ENCODE data around the gene NANOS3.
"Not testable (repeated sequence)": the region's sequence is repeated elsewhere in the genome, so short reads cannot be mapped to it uniquely, and the experiment has no call there.

NANOS3 gene

DNA sequence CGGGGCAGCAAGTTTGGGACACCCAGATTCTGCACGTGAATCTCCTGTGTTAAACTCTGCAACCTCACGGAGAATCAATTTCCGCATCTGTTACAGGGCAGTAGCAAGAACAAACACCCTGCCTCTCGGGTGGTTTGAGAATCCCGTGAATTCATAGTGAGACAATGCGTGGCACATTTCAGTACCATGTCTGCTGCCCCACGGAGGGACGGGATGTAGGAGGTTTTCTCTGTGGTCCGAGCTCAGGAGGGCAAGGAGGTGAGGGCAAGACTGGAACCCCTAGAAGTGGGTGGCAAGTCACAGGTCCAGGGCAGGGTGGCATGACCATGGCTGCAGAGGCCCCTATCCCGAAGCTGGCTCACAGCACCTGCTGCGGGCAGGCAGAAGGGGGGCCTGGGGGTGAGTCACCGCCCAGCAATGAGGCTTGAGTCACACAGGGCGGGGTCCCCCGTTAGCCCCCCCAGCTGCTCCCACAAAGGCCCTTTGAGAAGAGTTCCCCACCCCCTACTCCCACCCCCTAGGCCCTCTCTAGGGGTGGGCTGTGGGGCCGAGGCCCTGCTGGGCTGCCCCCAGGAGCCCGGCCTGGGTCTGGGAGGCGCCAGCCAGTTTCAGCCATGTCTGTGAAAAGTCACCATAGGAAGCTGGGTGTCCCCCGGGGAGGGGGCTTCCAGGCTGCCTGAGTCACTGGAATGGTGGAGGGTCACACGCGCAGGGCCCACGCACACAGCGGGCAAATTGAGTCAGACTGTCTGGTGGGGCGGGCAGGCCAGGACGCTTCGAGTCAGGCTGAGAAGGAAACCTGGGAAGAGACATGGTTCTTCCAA, 25.8 kb upstream of the NANOS3 start:
- Mint-ChIP-seq H3K4me1 (ENCODE audit: low read depth) (peaks cover 34% of the 10 kb centered on the region), H3K27me3 (no peaks in the 10 kb centered on the region), H3K9me3 (no peaks in the 10 kb centered on the region), H3K36me3 (ENCODE audit: low read depth) (no peaks in the 10 kb centered on the region), H3K4me3 (peak overlapping the region; percentile 74), H3K27ac (peak overlapping the region; percentile 93)
- DNase-seq, result peak; percentile 77

DNA sequence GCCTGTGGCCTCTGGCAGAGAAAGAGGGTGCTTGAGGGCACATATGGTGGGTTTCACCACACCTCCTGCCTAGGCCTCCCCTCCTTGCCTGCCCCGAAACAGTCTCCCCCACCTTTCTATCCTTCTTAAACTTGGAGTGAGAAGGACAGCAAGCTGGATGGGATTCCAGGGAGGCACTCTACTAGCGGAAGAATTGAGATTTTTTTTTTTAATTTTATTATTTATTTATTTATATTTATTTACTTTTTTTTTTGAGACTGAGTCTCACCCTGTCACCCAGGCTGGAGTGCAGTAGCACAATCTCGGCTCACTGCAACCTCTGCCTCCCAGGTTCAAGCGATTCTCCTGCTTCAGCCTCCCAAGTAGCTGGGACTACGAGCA, 25.2 kb upstream of the NANOS3 start:
- H3K9me3 Mint-ChIP-seq; H3K27me3 Mint-ChIP-seq; H3K4me3 Mint-ChIP-seq; H3K36me3 Mint-ChIP-seq (ENCODE audit: low read depth); DNase-seq: not testable (repeated sequence)
- Mint-ChIP-seq H3K4me1 (ENCODE audit: low read depth) (peaks cover 28% of the 10 kb centered on the region), H3K27ac (peak overlapping the region; percentile 93)

DNA sequence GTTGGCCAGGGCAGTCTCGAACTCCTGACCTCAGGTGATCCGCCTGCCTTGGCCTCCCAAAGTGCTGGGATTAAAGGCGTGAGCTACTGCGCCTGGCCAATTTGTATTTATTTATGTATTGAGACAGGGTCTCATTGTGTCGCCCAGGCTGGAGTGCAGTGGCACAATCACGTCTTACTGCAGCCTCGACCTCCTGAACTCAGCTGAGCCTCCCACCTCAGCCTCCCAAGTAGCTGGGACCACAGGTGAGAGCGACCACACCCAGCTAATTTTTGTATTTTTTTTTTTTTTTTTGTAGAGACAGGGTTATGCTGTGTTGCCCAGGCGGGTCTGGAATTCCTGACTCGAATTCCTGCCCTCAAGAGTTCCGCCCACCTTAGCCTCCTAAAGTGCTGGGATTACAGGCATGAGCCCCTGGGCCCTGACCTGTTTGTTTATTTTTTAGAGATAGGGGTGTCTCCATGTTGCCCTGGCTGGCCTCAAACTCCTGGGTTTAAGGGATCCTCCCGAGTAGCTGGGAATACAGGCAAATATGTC, 24.7 kb upstream of the NANOS3 start:
- DNase-seq; H3K4me3 Mint-ChIP-seq; H3K36me3 Mint-ChIP-seq (ENCODE audit: low read depth); H3K27ac Mint-ChIP-seq; H3K9me3 Mint-ChIP-seq; H3K27me3 Mint-ChIP-seq: not testable (repeated sequence)
- peaks cover 26% of the 10 kb centered on the region for H3K4me1 Mint-ChIP-seq (ENCODE audit: low read depth)

DNA sequence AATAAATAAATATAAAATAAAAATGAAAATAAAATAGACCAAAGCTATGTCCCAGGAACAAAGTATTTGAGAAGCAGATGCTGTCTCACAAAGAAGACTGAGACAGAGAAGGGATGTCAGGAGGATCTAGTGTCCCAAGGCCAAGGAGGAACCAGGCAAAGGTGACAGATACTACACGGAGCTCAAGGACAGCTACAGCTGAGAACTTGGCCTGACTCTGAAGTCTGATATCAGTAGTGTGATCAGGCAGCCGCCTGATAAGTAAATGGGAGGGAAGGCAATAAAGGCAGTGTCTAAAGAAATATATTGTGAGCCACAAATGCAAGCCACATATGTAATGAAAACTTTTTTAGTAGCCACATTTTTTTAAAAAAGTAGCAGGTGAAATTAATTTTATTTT, 20.4 kb upstream of the NANOS3 start:
- H3K27me3 Mint-ChIP-seq, result no peaks in the 10 kb centered on the region
- H3K36me3 Mint-ChIP-seq (ENCODE audit: low read depth), result no peaks in the 10 kb centered on the region
- H3K27ac Mint-ChIP-seq, result no peak overlapping the region
- no peak for DNase-seq
- peaks cover 20% of the 10 kb centered on the region for H3K4me1 Mint-ChIP-seq (ENCODE audit: low read depth)
- no peak overlapping the region for H3K4me3 Mint-ChIP-seq
- no peaks in the 10 kb centered on the region for H3K9me3 Mint-ChIP-seq

DNA sequence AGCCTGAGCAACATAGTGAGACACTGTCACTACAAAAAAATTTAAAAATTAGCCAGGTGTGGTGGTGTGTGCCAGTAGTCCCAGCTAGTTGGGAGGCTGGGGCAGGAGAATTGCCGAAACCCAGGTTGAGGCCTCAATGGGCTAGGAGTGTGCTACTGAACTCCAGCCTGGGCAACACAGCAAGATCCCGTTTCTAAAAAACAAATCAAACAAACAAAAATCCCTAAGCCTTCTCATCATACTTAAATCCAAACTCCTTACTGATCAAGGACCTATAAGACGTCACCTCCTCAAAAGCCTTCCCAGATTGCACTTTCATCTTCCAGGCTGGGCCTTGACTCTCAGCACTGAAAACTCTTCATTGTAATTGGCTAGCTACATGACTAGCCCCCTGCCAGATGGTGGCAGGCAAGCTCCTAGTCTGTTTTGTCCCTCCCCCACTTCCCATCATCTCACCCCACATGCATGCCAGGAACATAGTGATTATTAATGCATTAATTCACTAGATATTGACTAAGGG, 17.5 kb upstream of the NANOS3 start:
- Mint-ChIP-seq H3K4me3 (no peak overlapping the region), H3K4me1 (ENCODE audit: low read depth) (peaks cover 37% of the 10 kb centered on the region), H3K9me3 (no peaks in the 10 kb centered on the region), H3K27me3 (peaks cover 10% of the 10 kb centered on the region), H3K36me3 (ENCODE audit: low read depth) (no peaks in the 10 kb centered on the region), H3K27ac (no peak overlapping the region)
- DNase-seq, result no peak

DNA sequence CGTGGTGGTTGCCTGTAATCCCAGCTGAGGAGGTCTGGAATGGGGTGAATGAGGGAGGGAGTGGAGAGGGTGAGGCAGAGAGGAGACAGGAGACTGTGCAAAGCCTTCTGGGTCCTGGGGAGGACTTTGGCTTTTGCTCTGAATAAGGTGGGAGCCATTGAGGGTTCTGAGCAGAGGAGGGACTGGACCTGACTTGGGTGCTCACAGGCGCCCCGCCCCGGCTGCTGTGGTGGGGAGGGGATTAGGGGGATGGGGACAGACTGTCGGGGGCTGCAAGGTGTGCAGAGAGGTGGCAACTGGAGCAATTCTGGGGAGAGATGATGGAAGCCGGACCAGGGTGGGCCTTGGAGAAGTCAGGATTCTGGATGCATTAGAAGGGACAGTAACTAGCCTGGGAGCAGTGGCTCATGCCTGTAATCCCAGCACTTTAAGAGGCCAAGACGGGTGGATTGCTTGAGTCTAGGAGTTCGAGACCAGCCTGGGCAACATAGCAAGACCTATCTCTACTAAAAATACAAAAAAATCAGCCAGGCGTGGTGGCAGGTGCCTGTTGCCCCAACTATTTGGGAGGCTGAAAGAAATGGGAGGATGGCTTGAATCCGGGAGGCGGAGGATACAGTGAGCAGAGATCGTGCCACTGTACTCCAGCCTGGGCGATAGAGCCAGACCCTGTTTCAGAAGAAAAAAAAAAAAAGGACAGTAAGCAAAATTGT, 16.1 kb upstream of the NANOS3 start:
- peaks cover 14% of the 10 kb centered on the region for H3K27me3 Mint-ChIP-seq

DNA sequence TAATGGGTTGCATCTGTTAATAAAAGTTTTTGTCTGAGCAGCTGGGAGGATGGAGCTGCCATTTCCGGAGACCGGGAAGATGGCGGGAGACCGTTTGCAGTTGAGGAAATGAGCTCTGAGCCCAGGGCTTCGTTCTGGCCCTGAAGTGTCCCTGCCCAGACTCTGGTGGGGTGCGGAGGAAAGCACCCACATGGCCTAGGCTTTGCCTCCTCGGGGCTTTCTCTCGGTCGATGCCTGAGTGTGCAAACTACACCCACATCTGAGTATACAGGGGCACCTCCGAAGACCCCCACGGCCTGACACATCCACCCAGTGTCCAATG, 15.6 kb upstream of the NANOS3 start:
- H3K27me3 Mint-ChIP-seq, result peaks cover 18% of the 10 kb centered on the region
- H3K36me3 Mint-ChIP-seq (ENCODE audit: low read depth), result no peaks in the 10 kb centered on the region
- H3K4me3 Mint-ChIP-seq, result peak overlapping the region; percentile 87
- H3K4me1 Mint-ChIP-seq (ENCODE audit: low read depth), result peaks cover 45% of the 10 kb centered on the region
- peak overlapping the region; percentile 95 for H3K27ac Mint-ChIP-seq
- DNase-seq, result no peak
- no peaks in the 10 kb centered on the region for H3K9me3 Mint-ChIP-seq

More for the DNA sequence above, 16.1 kb upstream of the NANOS3 start:
- Mint-ChIP-seq H3K36me3 (ENCODE audit: low read depth) (no peaks in the 10 kb centered on the region), H3K27ac (peak overlapping the region; percentile 95), H3K9me3 (no peaks in the 10 kb centered on the region), H3K4me3 (peak overlapping the region; percentile 87), H3K4me1 (ENCODE audit: low read depth) (peaks cover 41% of the 10 kb centered on the region)
- DNase-seq, result no peak

DNA sequence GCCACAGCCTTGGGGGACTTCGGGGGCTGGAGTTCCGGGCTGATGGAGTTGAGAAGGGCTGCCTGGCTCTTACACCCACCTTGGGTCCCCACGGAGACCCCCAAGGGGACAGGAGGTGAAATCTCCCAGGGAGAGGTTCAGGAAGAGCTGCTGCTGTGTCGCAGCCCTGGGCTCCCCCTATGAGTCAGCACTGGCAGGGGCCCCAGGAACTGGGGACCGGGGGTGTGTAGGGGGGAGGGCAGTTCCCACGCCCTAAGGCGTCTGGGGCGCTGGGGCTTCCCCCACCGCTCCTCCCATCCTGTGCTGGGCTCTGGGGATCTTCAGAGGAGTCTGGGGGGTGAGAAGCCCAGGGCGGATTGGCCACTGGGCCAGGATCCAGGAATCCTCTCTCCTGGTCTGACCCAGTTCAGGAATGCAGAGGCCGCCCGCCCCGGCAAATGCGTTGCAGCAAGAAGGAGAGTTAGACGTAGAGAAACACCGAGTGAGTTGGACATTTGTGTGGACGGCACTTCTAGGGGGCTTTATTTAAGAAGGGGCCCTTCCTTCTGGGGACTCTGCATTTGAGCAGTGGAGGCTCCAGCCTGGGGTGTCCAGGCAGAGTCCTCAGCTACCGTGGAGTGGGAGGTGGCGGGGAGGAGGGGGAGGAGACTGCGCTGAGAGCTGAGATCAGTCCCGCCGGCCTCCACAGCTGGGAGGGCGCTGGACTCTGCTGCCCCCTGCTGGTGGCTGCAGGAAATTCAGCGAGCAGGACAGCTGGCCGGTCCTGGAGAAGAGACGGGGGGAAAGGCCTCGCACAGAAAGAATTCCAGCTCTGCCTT, 15.0 kb upstream of the NANOS3 start:
- H3K27ac Mint-ChIP-seq, result peak overlapping the region; percentile 95
- H3K9me3 Mint-ChIP-seq, result no peaks in the 10 kb centered on the region
- H3K4me1 Mint-ChIP-seq (ENCODE audit: low read depth), result peaks cover 49% of the 10 kb centered on the region
- H3K4me3 Mint-ChIP-seq, result peak overlapping the region; percentile 87
- H3K27me3 Mint-ChIP-seq, result peaks cover 23% of the 10 kb centered on the region
- peak; percentile 95 for DNase-seq
- no peaks in the 10 kb centered on the region for H3K36me3 Mint-ChIP-seq (ENCODE audit: low read depth)

DNA sequence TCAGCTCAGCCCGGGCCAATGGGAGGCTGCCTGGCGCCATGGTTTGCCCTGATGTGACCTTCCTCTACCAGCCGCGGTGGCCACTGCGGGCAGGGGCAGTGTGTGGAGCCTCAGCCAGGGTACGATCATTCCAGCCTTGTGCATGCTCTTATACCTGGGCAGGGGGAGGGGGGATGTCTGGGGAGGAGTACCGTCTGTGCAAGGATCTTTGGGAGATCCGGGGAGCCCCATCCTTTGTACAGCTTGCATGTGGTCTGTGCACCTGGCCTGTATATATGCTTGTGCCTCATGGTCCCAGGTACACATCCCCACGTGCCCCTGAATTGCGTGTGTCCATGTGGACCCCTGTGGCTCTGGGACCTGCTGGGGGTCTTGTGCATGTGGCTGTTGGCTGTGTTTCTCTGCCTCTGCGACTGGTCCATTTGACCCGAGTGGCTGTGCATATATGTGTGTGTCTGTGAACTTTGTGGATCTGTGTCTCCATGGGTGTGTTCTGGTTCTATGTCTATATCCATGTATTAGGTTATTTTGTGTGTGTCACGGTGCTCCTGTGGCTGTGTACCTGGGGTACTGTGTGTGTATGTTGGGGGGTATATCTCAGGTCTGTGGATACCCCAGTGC, 12.8 kb upstream of the NANOS3 start:
- H3K9me3 Mint-ChIP-seq, result no peaks in the 10 kb centered on the region
- H3K27ac Mint-ChIP-seq, result peak overlapping the region; percentile 78
- peak overlapping the region; percentile 71 for H3K4me3 Mint-ChIP-seq
- peaks cover 34% of the 10 kb centered on the region for H3K27me3 Mint-ChIP-seq
- H3K36me3 Mint-ChIP-seq (ENCODE audit: low read depth), result no peaks in the 10 kb centered on the region
- peak; percentile 39 for DNase-seq
- H3K4me1 Mint-ChIP-seq (ENCODE audit: low read depth), result peaks cover 53% of the 10 kb centered on the region

DNA sequence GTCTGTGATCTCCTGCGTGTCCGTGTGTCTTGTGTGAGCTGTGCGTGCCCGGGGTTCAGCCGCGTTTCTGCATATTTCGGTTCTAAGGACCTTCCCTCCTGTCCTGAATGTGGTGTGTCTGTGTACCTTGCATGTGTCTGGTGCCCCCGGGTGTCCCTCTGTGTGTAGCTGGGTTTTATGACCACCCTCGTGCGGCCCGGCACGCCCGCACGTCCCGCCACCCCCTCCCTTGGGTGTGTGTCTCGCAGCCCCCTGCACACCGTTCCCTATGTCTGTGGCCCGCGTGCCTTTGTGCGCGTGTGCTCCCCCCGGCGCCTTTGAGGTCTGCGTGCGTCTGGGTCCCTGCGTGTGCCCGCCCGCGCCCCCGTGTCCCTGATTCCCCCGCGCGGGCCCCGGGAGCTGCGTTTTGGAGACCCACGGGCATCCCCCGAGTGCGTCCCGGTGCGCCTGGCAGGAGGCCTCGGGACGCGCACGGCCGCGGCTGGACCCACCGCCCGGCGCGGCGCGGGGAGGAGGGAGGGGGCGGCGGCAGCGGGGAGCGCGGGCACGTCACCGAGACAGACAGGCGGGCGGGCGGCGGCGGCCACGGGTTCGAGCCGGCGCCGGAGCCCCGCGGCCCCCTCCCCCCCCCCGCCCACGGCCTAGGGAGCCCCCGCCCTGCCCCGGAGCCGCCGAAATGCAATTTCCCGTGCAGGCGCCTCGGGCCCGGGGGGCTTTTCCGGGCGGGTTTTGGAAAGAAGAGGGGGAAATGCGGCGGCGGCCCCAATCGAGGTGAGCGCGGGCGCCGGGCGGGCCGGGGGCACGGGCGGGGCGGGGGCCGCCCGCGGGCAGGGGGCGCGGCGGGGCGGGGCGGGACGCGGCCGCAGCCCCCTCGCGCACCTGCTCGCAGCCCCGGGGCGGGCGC, 12.0 kb upstream of the NANOS3 start:
- Mint-ChIP-seq H3K36me3 (ENCODE audit: low read depth) (no peaks in the 10 kb centered on the region), H3K4me1 (ENCODE audit: low read depth) (peaks cover 47% of the 10 kb centered on the region), H3K4me3 (peak overlapping the region; percentile 71), H3K9me3 (no peaks in the 10 kb centered on the region), H3K27me3 (peaks cover 37% of the 10 kb centered on the region), H3K27ac (peak overlapping the region; percentile 78)
- DNase-seq, result peak; percentile 39

DNA sequence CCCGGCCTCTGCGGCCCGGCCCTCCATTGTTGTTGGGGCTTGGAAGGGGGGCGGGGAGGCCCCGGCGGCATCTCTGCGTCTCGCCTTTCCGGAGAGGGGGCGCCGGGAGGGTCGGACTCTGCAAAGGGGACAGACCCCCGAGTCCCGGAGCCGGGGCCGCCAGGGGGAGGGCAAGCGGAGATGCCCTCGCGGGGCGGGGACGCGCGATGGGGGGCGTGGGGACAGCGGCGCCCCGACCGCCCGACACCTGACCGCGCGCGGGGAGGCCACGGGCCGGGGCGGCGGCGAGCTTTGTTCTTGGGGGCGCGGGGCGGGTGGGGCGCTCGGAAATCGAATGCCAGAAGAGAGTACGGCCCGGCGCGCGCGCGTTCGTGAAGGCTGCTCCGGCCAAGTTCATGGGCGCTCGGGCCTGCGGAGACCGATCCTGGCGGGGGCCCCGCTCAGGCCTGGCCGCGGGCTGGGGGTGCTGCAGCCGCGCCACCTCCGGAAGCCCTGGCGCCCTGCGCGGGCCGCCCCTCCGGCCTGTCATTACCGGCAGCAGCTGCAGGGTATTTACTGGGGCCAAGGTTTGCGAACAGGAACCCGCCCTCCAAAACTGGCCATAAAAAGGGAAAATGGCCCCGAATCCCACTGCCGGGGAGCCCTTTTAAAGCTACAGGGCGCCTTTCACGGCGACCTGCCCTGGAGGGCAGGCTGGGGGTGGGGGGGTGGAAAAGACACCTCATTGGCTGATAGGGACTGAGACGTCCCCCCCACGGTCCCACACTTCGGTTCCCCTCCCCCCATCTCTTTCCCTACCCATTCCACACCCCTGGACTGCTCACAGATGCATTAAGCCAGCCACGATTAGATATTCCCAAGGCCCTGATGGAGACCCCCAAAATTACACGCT, 11.1 kb upstream of the NANOS3 start:
- Mint-ChIP-seq H3K4me3 (peak overlapping the region; percentile 67), H3K27me3 (peaks cover 43% of the 10 kb centered on the region), H3K9me3 (no peaks in the 10 kb centered on the region), H3K4me1 (ENCODE audit: low read depth) (peaks cover 42% of the 10 kb centered on the region), H3K36me3 (ENCODE audit: low read depth) (no peaks in the 10 kb centered on the region), H3K27ac (peak overlapping the region; percentile 59)
- peak; percentile 47 for DNase-seq

DNA sequence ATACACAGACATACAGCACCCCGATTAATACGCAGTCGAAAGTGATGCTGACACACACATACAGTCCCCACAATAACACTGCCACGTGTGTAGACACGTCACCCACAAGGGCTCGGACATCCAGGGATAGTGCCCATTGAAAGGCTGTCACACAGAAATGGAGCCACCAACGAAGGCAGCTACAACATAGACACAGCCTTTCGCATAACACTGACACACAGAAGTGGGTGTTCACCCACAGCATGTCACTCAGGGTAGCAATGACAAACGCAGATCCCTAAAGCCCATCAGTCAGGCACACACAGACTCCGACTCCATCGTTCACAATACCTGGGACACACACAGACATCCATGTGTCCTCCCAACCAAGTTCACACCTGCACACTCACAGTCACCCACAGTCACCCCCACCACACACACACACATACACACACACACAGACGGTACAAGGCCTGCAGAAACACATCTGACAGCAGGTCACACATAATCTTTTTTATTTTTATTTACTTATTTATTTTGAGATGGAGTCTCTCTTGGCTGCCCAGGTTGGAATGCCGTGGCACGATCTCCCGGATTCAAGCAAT, 10.4 kb upstream of the NANOS3 start:
- H3K9me3 Mint-ChIP-seq, result no peaks in the 10 kb centered on the region
- no peak for DNase-seq
- H3K36me3 Mint-ChIP-seq (ENCODE audit: low read depth), result no peaks in the 10 kb centered on the region
- peaks cover 48% of the 10 kb centered on the region for H3K27me3 Mint-ChIP-seq
- H3K27ac Mint-ChIP-seq, result peak overlapping the region; percentile 59
- peak overlapping the region; percentile 67 for H3K4me3 Mint-ChIP-seq
- H3K4me1 Mint-ChIP-seq (ENCODE audit: low read depth), result peaks cover 34% of the 10 kb centered on the region
